ENCODE measurements around the gene CPT1C. TPM values are rescaled to one million over a fixed set of nuclear protein-coding genes. Genes with fewer than 3 reads are reported as not detected.
A peak's percentile ranks its signal among the peaks of the same experiment; 100 is the strongest.

Gene CPT1C
- total RNA-seq, 1 donor from 2014 or later: 1.7 TPM

- no peak for DNase-seq (ENCODE audit: low read depth)
Observed at GRCh38 chr19:49749771-49750170, 58.9 kb downstream of the CPT1C start.

DNA sequence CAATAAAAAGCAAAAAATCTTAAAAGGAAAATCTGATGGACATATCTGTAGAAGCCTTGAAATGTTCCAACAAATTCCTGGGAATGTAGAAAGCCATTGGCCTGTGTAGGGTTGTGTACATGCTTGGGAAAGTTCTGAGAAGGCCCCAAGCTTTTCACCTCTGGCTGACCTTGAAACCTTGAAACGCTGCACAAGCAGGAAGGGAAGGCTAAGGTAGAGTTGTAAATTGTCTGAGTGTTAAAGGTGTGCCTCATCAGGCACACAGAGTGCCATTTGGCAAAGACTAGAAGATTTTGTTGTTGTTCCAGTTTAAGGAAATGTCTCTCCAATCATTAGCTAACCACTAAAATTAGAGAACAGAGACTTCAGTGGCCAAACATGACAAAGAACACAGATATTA, 61.8 kb downstream of the CPT1C start:
- DNase-seq (ENCODE audit: low read depth): no peak

DNA sequence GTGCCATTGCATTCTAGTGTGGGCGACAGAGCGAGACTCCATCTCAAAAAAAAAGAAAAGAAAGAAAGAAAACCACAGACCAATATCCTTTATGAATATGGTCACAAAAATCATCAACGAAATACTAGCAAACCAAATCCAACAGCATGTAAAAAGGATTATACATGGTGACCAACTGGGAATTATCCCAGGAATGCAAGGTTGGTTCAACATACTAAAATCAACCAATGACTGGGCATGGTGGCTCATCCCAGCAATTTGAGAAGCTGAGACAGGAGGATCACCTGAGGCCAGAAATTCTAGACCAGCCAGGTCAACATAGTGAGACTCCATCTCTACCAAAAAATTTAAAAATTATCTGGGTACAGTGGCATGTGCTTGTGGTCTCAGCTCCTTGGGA, 65.0 kb downstream of the CPT1C start:
- DNase-seq (ENCODE audit: low read depth): no peak

- DNase-seq (ENCODE audit: low read depth): peak; percentile 51
Observed at GRCh38 chr19:49758292-49758691, 67.4 kb downstream of the CPT1C start.

- no peak for DNase-seq (ENCODE audit: low read depth)
Observed at GRCh38 chr19:49761249-49761624, 70.3 kb downstream of the CPT1C start.

- no peak for DNase-seq (ENCODE audit: low read depth)
Observed at GRCh38 chr19:49761625-49762311, 70.9 kb downstream of the CPT1C start.

DNA sequence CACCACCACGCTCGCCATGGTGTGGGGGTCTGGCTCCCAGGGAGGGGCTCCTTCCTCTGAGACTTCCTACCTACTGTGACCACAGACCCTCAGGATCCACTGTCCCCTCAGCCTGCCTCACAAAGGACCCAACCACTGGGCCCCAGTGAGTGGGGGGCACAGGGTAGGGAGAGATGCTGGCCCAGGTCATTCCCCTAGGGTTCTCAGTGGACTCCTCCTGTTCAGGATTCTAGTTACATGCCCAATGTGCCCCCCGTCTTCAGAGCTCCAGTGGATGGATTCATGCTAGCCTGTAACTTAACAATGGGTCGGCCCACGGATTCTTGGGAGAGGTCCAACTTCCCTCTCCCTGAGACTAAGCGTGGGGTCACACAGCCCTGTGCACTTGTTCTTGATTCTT, 72.3 kb downstream of the CPT1C start, which contains the start of gene TSKS:
Gene TSKS (minus strand): TSS at position 77 of the 400 bp plus-strand sequence. CDS start 59 bp downstream, at position 18.
- DNase-seq (ENCODE audit: low read depth): no peak

Small RNAs within 50 kb of the gene (microRNA-seq; reads per million reads assigned to microRNA genes)
- gene MIR5088: not detected

Other genes with a start within 250 kb of the CPT1C start
- gene SLC17A7, start 249.6 kb upstream of the CPT1C start, total RNA-seq: 0.05 and 0.31 TPM in 2 replicates
- gene PIH1D1, start 239.3 kb upstream of the CPT1C start, total RNA-seq: 53.7 and 59.3 TPM in 2 replicates
- gene ALDH16A1, start 237.9 kb upstream of the CPT1C start, total RNA-seq: 14.4 and 17.3 TPM in 2 replicates
- 2.6 and 3.4 TPM in 2 replicates for gene FLT3LG, start 216.9 kb upstream of the CPT1C start, total RNA-seq
- 1,470 and 1,688 TPM in 2 replicates for gene RPL13A, start 203.5 kb upstream of the CPT1C start, total RNA-seq
- gene RPS11, start 194.7 kb upstream of the CPT1C start, total RNA-seq: 1,718 and 2,274 TPM in 2 replicates
- 111 and 122 TPM in 2 replicates for gene FCGRT, start 178.5 kb upstream of the CPT1C start, total RNA-seq
- 102 and 136 TPM in 2 replicates for gene RCN3, start 163.1 kb upstream of the CPT1C start, total RNA-seq
- gene NOSIP, start 110.6 kb upstream of the CPT1C start, total RNA-seq: 51.3 and 68.7 TPM in 2 replicates
- 0.16 TPM in 1 of 2 replicates, not detected in the other for gene PRRG2, start 109.8 kb upstream of the CPT1C start, total RNA-seq
- 3.2 and 4.4 TPM in 2 replicates for gene PRR12, start 99.9 kb upstream of the CPT1C start, total RNA-seq
- gene RRAS, start 51.0 kb upstream of the CPT1C start, total RNA-seq: 29.8 and 42.1 TPM in 2 replicates
- gene SCAF1, start 48.9 kb upstream of the CPT1C start, total RNA-seq: 26.9 and 33.8 TPM in 2 replicates
- 34.7 and 35.8 TPM in 2 replicates for gene IRF3, start 25.3 kb upstream of the CPT1C start, total RNA-seq
- gene BCL2L12, start 25.2 kb upstream of the CPT1C start, total RNA-seq: 11.4 and 11.8 TPM in 2 replicates
- 528 and 584 TPM in 2 replicates for gene PRMT1, start 13.8 kb upstream of the CPT1C start, total RNA-seq
- 0.99 and 1.3 TPM in 2 replicates for gene ADM5, start 1.5 kb upstream of the CPT1C start, total RNA-seq
- gene TSKS, start 72.2 kb downstream of the CPT1C start, total RNA-seq: not detected in 2 replicates
- gene AP2A1, start 75.9 kb downstream of the CPT1C start, total RNA-seq: 83.2 and 102 TPM in 2 replicates
- 22.6 and 26.7 TPM in 2 replicates for gene FUZ, start 122.2 kb downstream of the CPT1C start, total RNA-seq
- gene MED25, start 127.2 kb downstream of the CPT1C start, total RNA-seq: 22.7 and 40.1 TPM in 2 replicates
- 161 and 176 TPM in 2 replicates for gene PTOV1, start 160.0 kb downstream of the CPT1C start, total RNA-seq
- gene PNKP, start 176.5 kb downstream of the CPT1C start, total RNA-seq: 31.1 and 38.2 TPM in 2 replicates
- gene AKT1S1, start 186.2 kb downstream of the CPT1C start, total RNA-seq: 25.0 and 25.5 TPM in 2 replicates
- gene TBC1D17, start 186.6 kb downstream of the CPT1C start, total RNA-seq: 17.7 and 19.9 TPM in 2 replicates
- 0.35 and 0.83 TPM in 2 replicates for gene IL4I1, start 205.8 kb downstream of the CPT1C start, total RNA-seq
- 31.9 and 32.8 TPM in 2 replicates for gene ATF5, start 238.1 kb downstream of the CPT1C start, total RNA-seq
- 52.2 and 54.1 TPM in 2 replicates for gene NUP62, start 238.4 kb downstream of the CPT1C start, total RNA-seq